Activated naive CD4-positive, alpha-beta T cell treated with anti-CD3 and anti-CD28 coated beads, Interleukin-2, amount 50 U/mL, for 24 hours (primary cell): ENCODE measurements around the gene TNFRSF13B.

ENCODE experiments used
- H3K27ac Mint-ChIP-seq: one replicate; pipeline ENCODE4 v1.8.0; 2021; ENCODE audit warnings: mild to moderate bottlenecking, mixed read lengths
- H3K27me3 Mint-ChIP-seq: one replicate; pipeline ENCODE4 v1.8.0; 2021; ENCODE audit warnings: mixed read lengths
- H3K36me3 Mint-ChIP-seq: one replicate; pipeline ENCODE4 v1.8.0; 2021; ENCODE audit warnings: mixed read lengths
- H3K4me1 Mint-ChIP-seq: one replicate; pipeline ENCODE4 v1.8.0; 2021; ENCODE audit warnings: mixed read lengths
- H3K4me3 Mint-ChIP-seq: one replicate; pipeline ENCODE4 v1.8.0; 2021; ENCODE audit warnings: mild to moderate bottlenecking, mixed read lengths
- H3K9me3 Mint-ChIP-seq: one replicate; pipeline ENCODE4 v1.8.0; 2021; ENCODE audit warnings: mixed read lengths

TNFRSF13B gene

DNA sequence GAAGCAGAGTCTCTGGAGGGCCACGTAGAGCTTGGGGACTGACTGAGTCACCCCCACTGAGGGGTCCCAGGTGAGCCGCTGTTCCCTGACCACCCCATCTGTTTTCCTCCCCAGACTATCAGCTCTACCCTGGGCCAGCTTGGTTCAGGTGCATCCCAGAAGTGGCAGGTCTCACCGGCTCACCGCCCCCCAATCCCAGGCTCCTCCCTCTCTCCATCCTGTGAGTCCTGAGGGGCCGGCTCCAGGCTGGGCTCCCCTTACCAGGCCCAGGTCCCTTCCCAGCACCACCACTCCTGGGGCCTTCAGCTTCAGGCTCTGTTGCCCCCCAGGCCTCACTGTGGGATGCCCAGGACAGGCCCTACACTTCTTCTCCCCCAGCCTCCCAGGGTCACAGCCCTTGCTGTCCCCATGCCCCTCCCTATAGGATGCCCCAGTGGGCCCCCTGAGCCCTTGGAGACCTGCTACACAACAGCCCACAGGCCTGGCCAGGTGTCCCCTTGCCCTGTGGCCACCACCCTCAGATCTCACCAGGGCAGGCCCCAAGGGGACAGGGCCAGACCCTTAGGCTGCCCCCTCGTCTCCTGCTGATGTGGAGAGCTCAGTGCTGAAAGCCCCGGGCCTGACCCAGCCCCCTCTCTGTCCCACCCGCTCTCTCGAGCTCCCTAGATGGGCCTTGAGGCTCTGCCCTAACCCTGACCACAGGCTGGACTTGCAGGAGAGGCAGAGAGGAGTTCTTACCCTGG, 40.4 kb downstream of the TNFRSF13B start:
- no peak overlapping the region for H3K27ac Mint-ChIP-seq
- H3K4me3 Mint-ChIP-seq: no peak overlapping the region
- peaks cover 15% of the 10 kb centered on the region for H3K4me1 Mint-ChIP-seq
- H3K27me3 Mint-ChIP-seq: no peaks in the 10 kb centered on the region
- no peaks in the 10 kb centered on the region for H3K9me3 Mint-ChIP-seq
- no peaks in the 10 kb centered on the region for H3K36me3 Mint-ChIP-seq

DNA sequence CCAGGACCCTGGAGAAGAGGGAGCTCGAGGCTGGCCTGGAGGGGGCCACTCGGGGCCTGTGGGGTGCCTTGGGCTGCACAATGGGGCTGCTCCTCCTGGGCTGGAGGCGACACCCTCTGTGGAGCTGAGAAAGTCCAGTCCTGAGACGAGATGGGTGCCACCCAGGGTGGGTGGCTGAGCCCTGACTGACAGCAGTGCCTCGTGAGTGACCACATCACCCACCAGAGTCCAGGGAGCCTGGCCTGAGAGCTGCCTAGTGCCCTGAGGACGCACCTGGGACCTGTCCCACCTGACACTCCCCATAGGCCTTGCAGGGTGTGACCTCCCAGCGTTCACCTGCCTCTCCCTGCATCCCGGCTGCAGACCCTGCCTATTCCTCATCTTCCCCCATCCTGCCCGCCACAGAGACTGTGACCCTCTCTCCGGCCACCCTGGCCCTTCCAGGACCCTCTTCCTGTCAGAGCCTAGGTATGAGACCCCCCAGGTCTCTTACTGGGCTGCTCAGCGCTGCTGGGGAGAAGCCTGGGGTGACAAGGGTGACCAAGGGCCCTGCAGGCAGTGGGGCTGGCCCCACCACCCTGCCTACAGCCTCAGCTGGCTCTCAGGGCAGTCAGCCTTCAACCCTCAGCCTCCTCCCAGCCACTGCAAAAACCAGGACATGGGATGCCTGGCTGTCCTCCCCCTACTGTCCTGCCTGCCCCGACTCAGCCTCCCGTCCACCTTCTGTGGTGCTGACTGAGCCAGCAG, 41.2 kb downstream of the TNFRSF13B start:
- Mint-ChIP-seq H3K27me3 (no peaks in the 10 kb centered on the region), H3K4me3 (no peak overlapping the region), H3K36me3 (no peaks in the 10 kb centered on the region), H3K27ac (no peak overlapping the region), H3K9me3 (no peaks in the 10 kb centered on the region), H3K4me1 (peaks cover 15% of the 10 kb centered on the region)

DNA sequence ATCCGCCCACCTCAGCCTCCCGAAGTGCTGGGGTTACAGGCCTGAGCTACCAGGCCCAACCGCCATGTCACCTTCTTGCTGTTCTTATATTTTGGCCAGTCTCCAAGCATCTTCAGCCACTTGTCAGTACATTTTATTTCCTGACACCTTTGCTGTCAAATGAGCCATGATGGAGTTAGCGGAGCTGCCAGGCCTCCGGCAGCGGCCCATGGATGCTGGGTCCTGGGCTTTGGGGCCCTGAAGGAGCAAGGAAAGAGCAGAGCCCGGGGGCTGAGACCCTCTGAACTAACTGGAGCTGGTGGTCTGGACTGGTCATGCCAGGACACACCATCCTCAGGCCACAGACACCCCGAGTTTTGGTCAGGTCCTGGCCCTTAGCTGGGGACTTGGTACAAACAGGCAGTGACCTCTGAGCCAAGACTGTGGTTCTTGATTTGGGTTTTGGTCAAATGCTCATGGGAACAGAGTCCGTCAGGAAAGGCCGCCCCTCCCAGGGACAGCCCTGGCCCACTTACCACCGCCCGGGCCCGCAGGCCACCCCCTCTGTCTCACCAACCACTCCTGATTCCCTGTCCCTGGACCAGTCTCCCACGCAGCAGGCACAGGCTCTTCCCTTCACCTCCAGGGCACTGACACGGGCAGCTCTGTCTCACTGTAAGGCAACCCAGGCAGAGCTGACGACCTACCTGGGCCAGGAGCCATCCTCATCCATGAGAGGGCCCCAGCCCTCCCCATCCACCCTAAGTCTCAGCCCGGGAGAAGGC, 42.0 kb downstream of the TNFRSF13B start:
- peaks cover 15% of the 10 kb centered on the region for H3K4me1 Mint-ChIP-seq
- H3K9me3 Mint-ChIP-seq: no peaks in the 10 kb centered on the region
- no peaks in the 10 kb centered on the region for H3K27me3 Mint-ChIP-seq
- H3K27ac Mint-ChIP-seq: no peak overlapping the region
- no peak overlapping the region for H3K4me3 Mint-ChIP-seq
- H3K36me3 Mint-ChIP-seq: no peaks in the 10 kb centered on the region

DNA sequence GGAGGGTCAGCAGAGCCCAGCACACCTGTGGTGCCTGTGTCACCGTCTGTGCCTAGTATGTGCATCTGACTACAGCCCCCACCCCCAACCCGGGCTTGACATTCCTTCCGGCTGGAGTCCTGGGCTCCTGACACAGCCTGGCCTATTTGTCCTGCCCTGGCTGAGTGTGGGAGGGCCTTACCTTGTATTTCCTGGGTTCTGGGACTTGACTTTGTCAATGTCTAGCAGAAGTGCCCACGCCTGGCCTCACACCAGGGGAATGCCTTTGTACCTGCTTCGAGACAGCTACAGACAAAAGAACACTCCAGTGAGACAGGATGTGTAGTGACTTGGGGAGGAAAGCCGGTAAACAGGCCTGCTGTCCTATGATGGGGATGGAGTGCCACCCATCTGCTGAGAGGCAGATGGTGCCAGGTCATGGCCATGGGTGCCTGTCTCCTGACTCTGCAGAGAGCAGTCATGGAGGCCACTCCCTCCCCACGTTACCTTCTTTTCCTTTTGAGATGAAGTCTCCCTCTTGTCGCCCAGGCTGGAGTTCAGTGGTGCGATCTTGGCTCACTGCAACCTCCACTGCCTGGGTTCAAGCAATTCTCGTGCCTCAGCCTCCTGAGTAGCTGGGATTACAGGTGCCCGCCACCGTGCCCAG, 42.8 kb downstream of the TNFRSF13B start:
- Mint-ChIP-seq H3K27me3 (no peaks in the 10 kb centered on the region), H3K27ac (no peak overlapping the region), H3K4me1 (peaks cover 15% of the 10 kb centered on the region), H3K4me3 (no peak overlapping the region), H3K36me3 (no peaks in the 10 kb centered on the region), H3K9me3 (no peaks in the 10 kb centered on the region)

DNA sequence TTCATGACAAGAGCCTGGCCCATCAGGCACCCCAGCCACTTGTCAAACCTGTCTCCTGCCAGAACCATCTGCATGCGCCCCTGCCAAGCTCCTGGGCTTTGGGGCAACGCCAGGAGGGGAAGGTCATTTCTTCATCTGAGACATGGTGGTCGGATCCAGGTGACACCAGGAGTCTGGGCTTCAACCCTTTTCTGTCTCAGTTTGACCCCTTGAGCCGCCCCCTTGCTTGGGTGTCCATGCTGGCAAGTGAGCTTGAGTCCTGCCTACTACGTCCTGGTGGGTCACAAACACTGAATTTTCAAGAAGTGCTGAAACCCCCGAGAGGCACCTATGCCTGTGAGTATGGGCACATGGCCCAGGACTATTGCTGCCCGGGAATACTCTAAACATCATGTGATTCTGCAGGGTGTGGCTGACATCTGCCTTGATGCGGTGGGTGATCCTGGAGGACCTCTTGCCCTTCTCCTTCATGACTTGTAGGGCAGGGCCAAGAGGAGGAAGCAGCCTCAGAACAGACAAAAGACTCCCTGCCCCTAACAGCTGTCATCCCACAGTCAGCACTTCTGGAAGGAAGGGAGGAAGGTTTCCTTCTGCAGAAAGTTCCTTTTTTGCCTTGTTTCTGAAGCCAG, 43.4 kb downstream of the TNFRSF13B start:
- H3K36me3 Mint-ChIP-seq: no peaks in the 10 kb centered on the region
- H3K9me3 Mint-ChIP-seq: no peaks in the 10 kb centered on the region
- H3K27ac Mint-ChIP-seq: no peak overlapping the region
- H3K4me1 Mint-ChIP-seq: peaks cover 15% of the 10 kb centered on the region
- H3K4me3 Mint-ChIP-seq: no peak overlapping the region
- H3K27me3 Mint-ChIP-seq: no peaks in the 10 kb centered on the region

DNA sequence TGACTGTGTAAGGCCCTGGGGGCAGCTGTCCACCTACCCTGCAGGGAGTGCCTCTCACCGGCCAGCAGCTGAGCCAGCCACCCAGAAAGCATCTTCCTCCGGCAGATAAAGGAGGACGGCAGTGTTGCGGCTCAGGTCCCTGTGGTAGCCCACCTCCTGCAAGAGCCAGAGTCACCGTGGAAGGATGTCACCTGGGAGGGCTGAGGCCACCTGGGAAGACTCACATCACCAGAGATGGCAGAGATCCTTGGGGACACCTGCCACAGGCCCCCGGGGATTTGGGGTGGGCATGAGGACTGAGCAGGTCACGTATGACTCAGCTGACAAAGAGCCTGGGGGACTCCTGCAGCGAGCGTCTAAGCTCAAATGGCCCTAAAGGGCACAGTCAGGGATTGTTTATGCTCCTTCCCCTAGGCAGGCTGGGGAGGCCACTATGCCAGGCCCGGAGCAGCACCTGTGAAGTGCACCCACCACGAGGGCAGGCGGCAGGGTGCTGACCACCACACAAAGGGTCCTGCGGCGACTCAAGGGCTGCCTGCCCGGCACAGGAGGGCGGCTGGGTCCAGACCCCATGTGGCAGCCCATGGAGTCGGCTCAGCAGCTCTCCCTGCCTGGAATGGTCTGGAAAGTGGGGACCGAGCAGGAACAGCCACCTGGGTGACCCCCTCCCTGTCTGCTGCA, 44.1 kb downstream of the TNFRSF13B start:
- Mint-ChIP-seq H3K36me3 (no peaks in the 10 kb centered on the region), H3K4me3 (no peak overlapping the region), H3K27ac (no peak overlapping the region), H3K4me1 (peaks cover 15% of the 10 kb centered on the region), H3K27me3 (no peaks in the 10 kb centered on the region), H3K9me3 (no peaks in the 10 kb centered on the region)

DNA sequence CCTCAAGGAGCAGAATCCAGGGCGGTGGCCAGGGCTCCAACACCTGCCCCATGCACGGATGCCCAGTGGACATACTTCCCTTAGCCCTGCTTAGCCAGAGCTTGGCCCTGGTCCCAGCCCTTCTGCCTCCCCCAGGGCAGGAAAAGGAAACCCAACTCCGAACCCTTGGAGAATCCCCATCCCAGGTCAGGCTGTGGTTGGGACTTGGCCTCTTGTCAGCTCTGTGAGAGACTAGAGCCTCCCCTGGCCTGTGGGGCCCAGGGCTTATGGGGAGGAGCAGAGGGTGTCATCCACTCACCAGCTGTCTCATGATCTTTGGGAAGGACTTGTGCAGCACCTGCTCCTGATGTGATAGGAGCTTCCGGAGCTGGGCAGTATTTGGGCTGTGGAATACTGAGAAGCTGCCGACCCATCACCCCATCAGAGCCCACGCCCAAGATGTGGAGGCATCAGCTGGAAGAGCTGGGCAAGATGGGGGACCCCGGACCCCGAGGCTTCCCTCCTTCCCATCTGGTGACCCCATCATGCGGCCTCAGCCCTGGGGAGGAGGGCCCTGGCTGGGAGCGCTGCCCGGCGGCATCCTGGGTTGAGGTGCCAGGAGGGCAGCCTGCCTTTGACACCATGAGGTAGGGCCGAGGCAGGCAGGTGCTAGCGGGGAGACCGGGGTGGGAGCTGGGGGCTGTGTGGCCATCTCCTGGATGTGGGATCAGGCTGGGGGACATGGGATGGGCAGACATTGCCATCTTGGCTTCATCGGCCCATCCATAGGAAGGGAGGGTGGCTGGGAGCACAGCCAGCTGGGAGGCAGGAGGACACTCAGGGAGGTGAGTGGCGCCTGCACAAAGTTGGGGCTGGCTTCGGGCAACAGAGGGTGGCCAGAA, 45.1 kb downstream of the TNFRSF13B start:
- Mint-ChIP-seq H3K4me3 (no peak overlapping the region), H3K4me1 (peaks cover 15% of the 10 kb centered on the region), H3K36me3 (no peaks in the 10 kb centered on the region), H3K27ac (no peak overlapping the region), H3K27me3 (no peaks in the 10 kb centered on the region), H3K9me3 (no peaks in the 10 kb centered on the region)

DNA sequence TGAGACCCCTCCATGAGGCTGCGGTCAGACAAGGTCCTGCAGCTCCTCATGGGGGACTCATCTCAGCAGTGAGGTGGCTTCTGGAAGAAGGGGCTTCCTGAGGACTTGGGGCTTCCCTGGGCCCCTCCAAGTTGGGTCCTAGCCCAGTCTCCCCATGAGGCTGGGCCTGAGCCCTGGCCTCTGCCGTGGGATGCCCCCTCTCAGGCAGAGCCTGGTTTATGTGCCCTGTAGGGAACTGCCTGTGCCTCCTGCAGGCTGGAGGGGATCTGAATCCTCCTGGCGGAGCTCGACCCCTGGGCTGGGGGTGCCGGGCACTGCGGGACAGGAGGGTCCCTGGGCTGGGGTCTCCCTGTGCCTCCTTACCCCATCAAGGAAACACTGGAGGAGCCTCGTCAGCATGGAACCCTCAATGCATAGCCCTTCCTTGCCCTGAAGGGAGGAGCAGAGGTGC, 45.8 kb downstream of the TNFRSF13B start:
- no peaks in the 10 kb centered on the region for H3K36me3 Mint-ChIP-seq
- H3K9me3 Mint-ChIP-seq: no peaks in the 10 kb centered on the region
- no peak overlapping the region for H3K4me3 Mint-ChIP-seq
- peaks cover 15% of the 10 kb centered on the region for H3K4me1 Mint-ChIP-seq
- H3K27ac Mint-ChIP-seq: no peak overlapping the region
- H3K27me3 Mint-ChIP-seq: no peaks in the 10 kb centered on the region

DNA sequence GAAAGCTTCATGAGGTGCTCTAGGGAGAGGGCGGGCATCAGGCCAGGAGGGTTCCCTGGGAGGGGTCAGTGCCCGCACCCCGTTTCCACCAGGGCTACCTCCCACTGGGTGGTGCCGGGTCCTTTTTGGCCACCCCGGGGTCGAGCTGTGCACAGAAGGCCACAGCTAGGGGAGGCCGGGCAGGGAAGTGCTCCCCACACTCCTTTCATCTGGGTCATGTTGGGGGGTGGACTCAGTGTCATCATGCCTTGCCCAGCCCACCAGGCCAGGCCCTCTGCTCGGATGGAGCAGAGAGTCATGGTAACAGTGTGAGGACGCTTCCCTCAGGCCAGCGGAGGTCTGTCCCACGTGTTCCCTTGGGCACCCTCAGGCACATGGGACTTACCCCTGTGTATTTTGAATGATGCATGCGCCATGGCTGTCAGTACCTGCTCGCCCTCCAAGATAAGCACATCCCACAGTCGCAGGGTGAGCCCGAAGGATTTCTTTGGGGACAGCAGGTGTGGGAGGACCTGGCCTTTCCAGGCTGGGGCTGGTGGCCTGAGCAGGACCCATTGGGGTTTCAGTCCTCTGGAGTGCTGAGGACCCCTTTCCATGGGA, 46.4 kb downstream of the TNFRSF13B start:
- H3K36me3 Mint-ChIP-seq: no peaks in the 10 kb centered on the region
- H3K4me1 Mint-ChIP-seq: peaks cover 15% of the 10 kb centered on the region

DNA sequence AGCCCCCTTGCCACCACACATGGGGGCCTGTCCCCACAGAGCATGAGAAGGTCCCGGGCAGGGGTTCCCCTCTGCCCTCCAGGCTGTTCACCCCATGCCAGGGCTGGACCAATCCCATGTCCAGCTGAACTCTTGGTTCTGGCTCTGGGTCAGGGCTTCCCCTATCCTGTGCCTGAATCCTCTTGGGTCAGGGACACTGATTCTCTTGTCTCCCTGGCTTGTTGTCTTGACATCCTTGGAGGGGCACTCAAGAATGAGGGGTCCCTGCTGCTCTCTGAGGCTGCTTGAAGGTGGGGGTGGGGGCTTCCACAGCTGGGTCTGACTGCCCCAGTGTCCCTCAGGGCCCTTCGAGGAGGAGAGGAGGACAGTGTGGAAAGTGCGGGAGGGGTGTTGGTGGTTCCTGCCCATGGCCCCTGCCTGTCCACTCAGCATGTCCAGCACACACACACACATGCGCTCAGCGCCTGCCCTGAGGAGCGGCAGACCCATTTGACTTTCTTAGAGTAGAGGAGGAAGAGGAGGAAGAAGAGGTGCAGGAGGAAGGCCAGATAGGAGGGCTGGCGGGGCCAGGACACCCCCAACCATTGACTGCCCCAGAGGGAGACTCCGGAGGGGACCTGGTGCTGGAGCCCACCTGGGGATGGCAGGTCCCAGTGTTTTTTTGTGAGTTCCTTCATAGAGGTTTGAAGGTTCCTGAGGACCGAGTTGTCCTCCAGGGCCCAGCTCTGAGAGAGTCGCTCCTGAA, 47.0 kb downstream of the TNFRSF13B start:
- Mint-ChIP-seq H3K4me3 (no peak overlapping the region), H3K27me3 (no peaks in the 10 kb centered on the region), H3K27ac (no peak overlapping the region)

More for the DNA sequence above, 46.4 kb downstream of the TNFRSF13B start:
- Mint-ChIP-seq H3K4me3 (no peak overlapping the region), H3K9me3 (no peaks in the 10 kb centered on the region), H3K27me3 (no peaks in the 10 kb centered on the region), H3K27ac (no peak overlapping the region)

DNA sequence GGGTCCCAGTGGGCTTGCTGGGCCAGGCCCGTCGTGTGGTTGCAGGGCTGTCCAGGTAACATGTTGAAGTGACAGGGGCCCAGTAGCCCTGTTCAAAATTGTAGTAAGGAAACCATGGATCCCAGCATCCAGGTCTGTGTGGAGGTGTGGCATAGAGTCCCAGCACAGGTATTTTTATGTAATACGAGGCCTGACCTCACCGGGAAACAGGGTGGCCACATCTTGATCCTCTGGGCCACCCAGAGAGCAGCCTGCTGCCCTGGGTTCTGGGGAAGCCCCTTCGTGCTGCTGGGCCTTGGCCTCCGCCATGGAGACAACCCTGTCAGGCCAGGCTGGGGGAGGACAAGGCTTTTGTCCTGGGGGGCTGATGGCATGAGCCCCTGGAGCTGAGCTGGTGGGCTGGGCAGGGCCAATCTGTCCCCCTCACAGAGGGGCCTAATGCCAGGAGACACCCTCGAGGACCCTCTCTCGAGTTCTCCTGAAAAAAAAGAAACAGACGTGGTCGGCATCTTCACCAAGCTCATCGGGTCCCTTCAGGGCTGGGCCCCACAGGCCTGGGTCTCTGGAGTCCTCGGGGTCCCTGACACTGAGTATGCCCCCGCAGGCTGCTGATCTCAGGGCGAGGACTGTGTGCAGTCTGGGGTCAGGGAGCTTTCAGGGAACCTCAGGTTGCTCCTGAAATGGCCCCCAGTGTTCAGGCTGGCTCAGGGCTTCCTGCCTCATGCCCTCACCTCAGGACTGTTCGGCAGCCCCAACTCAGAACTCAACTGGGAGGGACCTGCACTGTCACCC, 47.8 kb downstream of the TNFRSF13B start:
- H3K27me3 Mint-ChIP-seq: no peaks in the 10 kb centered on the region
- H3K36me3 Mint-ChIP-seq: no peaks in the 10 kb centered on the region

More for the DNA sequence above, 47.0 kb downstream of the TNFRSF13B start:
- Mint-ChIP-seq H3K9me3 (no peaks in the 10 kb centered on the region), H3K4me1 (peaks cover 15% of the 10 kb centered on the region), H3K36me3 (no peaks in the 10 kb centered on the region)

DNA sequence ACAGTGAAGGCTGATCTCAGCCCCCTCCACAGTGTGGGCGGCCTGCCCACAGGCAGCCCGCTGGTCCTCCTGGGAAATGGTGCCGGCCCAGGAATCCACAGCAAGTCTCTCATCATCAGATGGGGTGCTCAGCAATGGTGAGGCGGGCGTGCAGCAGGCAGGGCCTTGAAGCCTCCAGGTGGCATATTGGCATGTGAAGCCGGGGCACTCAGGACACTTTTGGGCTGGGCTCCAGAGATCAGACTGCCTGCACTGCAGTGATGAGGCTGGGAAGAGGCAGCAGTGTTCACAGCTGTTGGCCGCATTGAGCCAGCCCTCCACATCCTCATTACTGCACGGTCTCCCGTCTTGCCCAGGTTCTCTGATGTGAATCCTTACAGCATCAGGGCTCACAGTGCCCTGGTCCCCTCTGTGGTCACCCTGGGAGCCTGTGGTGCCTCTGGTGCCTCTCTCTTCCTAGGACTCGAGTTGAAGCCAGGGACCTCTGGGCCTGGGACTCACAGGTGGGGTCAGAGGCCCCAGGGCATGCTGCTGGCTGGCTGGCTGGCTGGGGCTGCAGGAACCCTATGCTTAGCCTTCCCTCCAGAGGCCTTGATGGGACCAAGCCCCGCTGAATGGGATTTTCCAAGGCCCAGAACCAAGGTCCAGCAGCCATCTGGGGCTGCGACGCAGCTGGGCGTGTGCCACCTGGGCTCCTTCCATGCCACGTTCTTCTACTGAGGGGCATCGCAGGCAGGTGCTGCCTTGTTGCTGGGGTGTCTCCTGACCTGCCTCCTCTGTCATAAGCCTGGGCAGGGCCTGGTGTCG, 48.6 kb downstream of the TNFRSF13B start:
- no peak overlapping the region for H3K4me3 Mint-ChIP-seq
- H3K9me3 Mint-ChIP-seq: no peaks in the 10 kb centered on the region
- H3K36me3 Mint-ChIP-seq: no peaks in the 10 kb centered on the region
- no peak overlapping the region for H3K27ac Mint-ChIP-seq
- no peaks in the 10 kb centered on the region for H3K27me3 Mint-ChIP-seq
- H3K4me1 Mint-ChIP-seq: peaks cover under 1% of the 10 kb centered on the region

More for the DNA sequence above, 47.8 kb downstream of the TNFRSF13B start:
- H3K9me3 Mint-ChIP-seq: no peaks in the 10 kb centered on the region
- peaks cover 8% of the 10 kb centered on the region for H3K4me1 Mint-ChIP-seq
- H3K4me3 Mint-ChIP-seq: no peak overlapping the region
- H3K27ac Mint-ChIP-seq: no peak overlapping the region
